ENCODE data around the gene ATF7.

DNA sequence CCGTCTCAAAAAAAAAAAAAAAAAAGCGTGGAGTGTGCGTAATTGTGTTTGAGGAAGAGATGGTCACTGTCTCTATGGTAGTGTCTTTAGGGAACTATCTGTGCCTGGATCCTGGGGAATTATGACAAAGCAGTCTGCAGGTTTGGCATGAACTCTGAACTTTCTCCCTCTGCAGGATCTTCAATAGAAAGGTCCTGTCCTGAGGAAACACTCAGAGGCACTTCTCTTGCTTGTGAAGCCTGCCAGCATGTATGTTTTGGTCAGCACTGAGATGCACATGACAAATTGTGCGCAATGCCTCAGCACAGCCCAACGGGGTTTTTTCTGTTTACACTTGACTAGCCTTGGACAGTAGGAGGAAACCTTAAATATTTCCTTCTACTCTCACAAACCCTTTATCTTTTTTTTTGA, 46.6 kb downstream of the ATF7 start:
- TF ChIP-seq POLR2A (IDR thresholded peaks at IDR 0.05) (no peak), POLR2AphosphoS5 (IDR thresholded peaks at IDR 0.05) (no peak)
- TF ChIP-seq, protein P1, sequence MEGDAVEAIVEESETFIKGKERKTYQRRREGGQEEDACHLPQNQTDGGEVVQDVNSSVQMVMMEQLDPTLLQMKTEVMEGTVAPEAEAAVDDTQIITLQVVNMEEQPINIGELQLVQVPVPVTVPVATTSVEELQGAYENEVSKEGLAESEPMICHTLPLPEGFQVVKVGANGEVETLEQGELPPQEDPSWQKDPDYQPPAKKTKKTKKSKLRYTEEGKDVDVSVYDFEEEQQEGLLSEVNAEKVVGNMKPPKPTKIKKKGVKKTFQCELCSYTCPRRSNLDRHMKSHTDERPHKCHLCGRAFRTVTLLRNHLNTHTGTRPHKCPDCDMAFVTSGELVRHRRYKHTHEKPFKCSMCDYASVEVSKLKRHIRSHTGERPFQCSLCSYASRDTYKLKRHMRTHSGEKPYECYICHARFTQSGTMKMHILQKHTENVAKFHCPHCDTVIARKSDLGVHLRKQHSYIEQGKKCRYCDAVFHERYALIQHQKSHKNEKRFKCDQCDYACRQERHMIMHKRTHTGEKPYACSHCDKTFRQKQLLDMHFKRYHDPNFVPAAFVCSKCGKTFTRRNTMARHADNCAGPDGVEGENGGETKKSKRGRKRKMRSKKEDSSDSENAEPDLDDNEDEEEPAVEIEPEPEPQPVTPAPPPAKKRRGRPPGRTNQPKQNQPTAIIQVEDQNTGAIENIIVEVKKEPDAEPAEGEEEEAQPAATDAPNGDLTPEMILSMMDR (IDR thresholded peaks at IDR 0.05 in 8 of 11, conservative IDR thresholded peaks at IDR 0.05 in 3 of 11): no peak

Measured in spleen (tissue), 7 donors.